Breast epithelium (tissue), 4 donors: ENCODE results near the gene SLC25A6. TPM values are rescaled to one million over a fixed set of nuclear protein-coding genes. Genes with fewer than 3 reads are reported as not detected.
A peak's percentile ranks its signal among the peaks of the same experiment; 100 is the strongest.
"Not testable (repeated sequence)": the region's sequence is repeated elsewhere in the genome, so short reads cannot be mapped to it uniquely, and the experiment has no call there.

Experiments
- DNase-seq, 2 donors: peaks; one replicate each; pipeline ENCODE4 v3.0.0-alpha.2; 2019; ENCODE audit warnings: low spot score in 2 of 2
- H3K27ac ChIP-seq, 2 donors: fragments of 200-600 bp; sonication (generic) in 1 of 2; one replicate each; pipeline ENCODE4 v1.5.1; 2016 to 2019; ENCODE audit warnings: mild to moderate bottlenecking in 1 of 2
- H3K27me3 ChIP-seq, 2 donors: fragments of 200-600 bp; sonication (generic) in 1 of 2; one replicate each; pipeline versions ENCODE4 v1.5.1 to v1.6.0; 2017 to 2019; ENCODE audit warnings: control low read depth in 1 of 2, mild to moderate bottlenecking in 1 of 2
- H3K36me3 ChIP-seq: fragments of 200-600 bp; one replicate; pipeline ENCODE4 v1.5.1; 2019
- H3K4me1 ChIP-seq, 2 donors: fragments of 200-600 bp; sonication (generic); one replicate each; pipeline ENCODE4 v1.5.1; 2016 to 2019; ENCODE audit warnings: control low read depth in 1 of 2
- H3K4me3 ChIP-seq, 3 donors: fragments of 200-600 bp; sonication (generic); 1 replicate in 2 of 3; 2 replicates in 1 of 3; pipeline ENCODE4 v1.5.1; 2016 to 2019; ENCODE audit warnings: mild to moderate bottlenecking in 3 of 3, moderate library complexity in 2 of 3
- H3K9me3 ChIP-seq, 2 donors: fragments of 200-600 bp; sonication (generic) in 1 of 2; one replicate each; pipeline ENCODE4 v1.5.1; 2016 to 2019; ENCODE audit warnings: control low read depth in 1 of 2
- POLR2A ChIP-seq: fragments of 450-650 bp; IDR thresholded peaks from one replicate; pipeline ENCODE4 v1.6.1; 2016; ENCODE audit warnings: antibody characterized with exemption, mild to moderate bottlenecking, moderate library complexity
- POLR2AphosphoS5 ChIP-seq, 3 donors: sonication (generic); formaldehyde crosslinking; IDR thresholded peaks; one replicate each; pipeline ENCODE4 v1.6.1; 2017; ENCODE audit warnings: antibody characterized with exemption in 3 of 3
- intact Hi-C: fragments of 100-400 bp; cut with DNase I; formaldehyde crosslinking; loops from one replicate; pipeline ENCODE4 v1.15.1; 2023; ENCODE audit warnings: low total_unique reads
- total RNA-seq, 3 donors: library from RNA; depleted of rRNA; stranded (reverse); fragments of >200 nt; gene quantifications; one replicate each; pipeline ENCODE4 v1.1.0, GENCODE V29; 2016
- TF ChIP-seq, protein P1 (sequence below), 3 donors: fragments of 450-650 bp; IDR thresholded peaks; one replicate each; pipeline ENCODE4 v1.5.1; 2016 to 2017; ENCODE audit warnings: antibody characterized with exemption in 3 of 3, mild to moderate bottlenecking in 3 of 3, moderate library complexity in 3 of 3

SLC25A6 gene
- total RNA-seq, 3 donors from 2014 or later: 306 to 401 (median 351) TPM

DNA sequence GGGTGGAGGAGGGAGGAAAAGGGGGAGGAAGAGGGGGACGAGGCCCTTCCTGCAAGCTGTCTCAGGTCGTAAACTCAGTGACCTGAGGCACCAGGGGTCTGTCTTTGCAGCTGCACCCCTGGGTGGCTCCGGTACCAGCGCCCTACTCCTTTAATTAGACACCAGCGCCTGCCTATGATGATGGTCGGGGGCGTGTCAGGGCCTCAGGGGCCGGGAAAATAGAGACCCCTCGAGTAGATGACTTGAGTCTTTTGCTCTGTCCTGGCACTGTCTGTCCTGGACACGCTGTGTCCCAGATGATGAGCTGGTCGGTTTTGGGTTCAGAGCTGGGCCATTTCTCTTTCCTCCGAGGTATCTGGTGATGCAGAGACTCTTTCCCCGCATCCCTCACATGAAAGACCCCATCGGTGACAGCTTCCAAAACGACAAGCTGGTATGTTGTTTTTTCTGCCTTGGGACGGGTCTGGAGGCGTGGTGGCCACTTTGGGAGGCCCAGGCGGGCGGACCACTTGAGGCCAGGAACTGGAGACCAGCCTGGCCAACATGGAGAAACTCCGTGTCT lies 11.2 kb downstream of the SLC25A6 start:
- no peaks in the 10 kb centered on the region for H3K27me3 ChIP-seq
- no peaks in the 10 kb centered on the region for H3K9me3 ChIP-seq
- no peaks in the 10 kb centered on the region for H3K36me3 ChIP-seq
- TF ChIP-seq POLR2AphosphoS5 (IDR thresholded peaks at IDR 0.05): no peak
- no peak for TF ChIP-seq POLR2A
- TF ChIP-seq, protein P1, sequence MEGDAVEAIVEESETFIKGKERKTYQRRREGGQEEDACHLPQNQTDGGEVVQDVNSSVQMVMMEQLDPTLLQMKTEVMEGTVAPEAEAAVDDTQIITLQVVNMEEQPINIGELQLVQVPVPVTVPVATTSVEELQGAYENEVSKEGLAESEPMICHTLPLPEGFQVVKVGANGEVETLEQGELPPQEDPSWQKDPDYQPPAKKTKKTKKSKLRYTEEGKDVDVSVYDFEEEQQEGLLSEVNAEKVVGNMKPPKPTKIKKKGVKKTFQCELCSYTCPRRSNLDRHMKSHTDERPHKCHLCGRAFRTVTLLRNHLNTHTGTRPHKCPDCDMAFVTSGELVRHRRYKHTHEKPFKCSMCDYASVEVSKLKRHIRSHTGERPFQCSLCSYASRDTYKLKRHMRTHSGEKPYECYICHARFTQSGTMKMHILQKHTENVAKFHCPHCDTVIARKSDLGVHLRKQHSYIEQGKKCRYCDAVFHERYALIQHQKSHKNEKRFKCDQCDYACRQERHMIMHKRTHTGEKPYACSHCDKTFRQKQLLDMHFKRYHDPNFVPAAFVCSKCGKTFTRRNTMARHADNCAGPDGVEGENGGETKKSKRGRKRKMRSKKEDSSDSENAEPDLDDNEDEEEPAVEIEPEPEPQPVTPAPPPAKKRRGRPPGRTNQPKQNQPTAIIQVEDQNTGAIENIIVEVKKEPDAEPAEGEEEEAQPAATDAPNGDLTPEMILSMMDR (IDR thresholded peaks at IDR 0.05): no peak
- intact Hi-C loops: no loop called here
- no peak overlapping the region for H3K27ac ChIP-seq
- no peaks in the 10 kb centered on the region for H3K4me1 ChIP-seq
- no peak overlapping the region for H3K4me3 ChIP-seq
- DNase-seq: peak in 1 of 2 donors; percentile 40

DNA sequence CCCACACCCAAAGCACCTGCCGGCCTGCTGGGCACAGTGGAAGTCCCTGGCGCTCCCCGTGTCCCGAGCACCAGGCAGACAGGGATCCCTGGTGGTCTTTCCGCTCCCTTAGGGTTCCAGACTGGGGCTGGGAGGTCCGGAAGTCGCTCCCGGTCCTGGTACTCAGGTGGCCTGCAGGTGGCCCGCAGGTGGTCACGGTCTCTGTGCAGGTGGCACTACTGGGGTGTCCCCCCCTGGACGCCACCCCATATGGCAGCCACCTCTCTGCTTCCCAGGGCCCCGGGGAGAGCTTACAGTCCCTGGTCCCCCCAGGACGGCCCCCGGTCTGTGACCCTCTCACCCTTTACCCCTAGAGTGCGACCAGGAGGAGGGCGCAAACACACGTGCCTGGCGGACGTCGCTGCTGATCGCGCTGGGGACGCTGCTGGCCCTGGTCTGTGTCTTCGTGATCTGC lies 13.6 kb downstream of the SLC25A6 start:
- Histone ChIP-seq H3K4me3 (no peak overlapping the region), H3K4me1 (no peaks in the 10 kb centered on the region), H3K27ac (no peak overlapping the region), H3K36me3 (no peaks in the 10 kb centered on the region), H3K27me3 (no peaks in the 10 kb centered on the region), H3K9me3 (no peaks in the 10 kb centered on the region)
- TF ChIP-seq, protein P1 (IDR thresholded peaks at IDR 0.05): no peak
- TF ChIP-seq POLR2AphosphoS5 (IDR thresholded peaks at IDR 0.05): no peak
- no peak for TF ChIP-seq POLR2A
- DNase-seq: no peak
- intact Hi-C loops: no loop called here

DNA sequence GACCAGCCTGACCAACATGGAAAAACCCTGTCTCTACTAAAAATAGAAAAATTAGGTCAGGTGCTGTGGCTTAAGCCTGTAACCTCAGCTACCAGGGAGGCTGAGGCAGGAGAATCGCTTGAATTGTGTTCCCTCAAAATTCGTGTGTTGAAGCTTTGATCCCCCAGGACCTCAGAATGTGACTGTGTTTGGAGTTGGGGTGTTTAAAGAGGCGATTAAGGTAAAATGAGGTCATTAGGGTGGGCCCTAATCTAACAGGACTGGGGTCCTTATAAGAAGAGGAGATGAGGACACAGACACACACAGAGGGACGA lies 23.6 kb downstream of the SLC25A6 start:
- H3K9me3 ChIP-seq: no peaks in the 10 kb centered on the region
- no peaks in the 10 kb centered on the region for H3K4me1 ChIP-seq
- no peak for DNase-seq
- H3K36me3 ChIP-seq: no peaks in the 10 kb centered on the region
- H3K27ac ChIP-seq: no peak overlapping the region
- intact Hi-C loops: no loop called here
- no peaks in the 10 kb centered on the region for H3K27me3 ChIP-seq
- no peak overlapping the region for H3K4me3 ChIP-seq
- no peak for TF ChIP-seq POLR2A
- no peak for TF ChIP-seq POLR2AphosphoS5 (IDR thresholded peaks at IDR 0.05)
- TF ChIP-seq, protein P1 (IDR thresholded peaks at IDR 0.05): no peak

DNA sequence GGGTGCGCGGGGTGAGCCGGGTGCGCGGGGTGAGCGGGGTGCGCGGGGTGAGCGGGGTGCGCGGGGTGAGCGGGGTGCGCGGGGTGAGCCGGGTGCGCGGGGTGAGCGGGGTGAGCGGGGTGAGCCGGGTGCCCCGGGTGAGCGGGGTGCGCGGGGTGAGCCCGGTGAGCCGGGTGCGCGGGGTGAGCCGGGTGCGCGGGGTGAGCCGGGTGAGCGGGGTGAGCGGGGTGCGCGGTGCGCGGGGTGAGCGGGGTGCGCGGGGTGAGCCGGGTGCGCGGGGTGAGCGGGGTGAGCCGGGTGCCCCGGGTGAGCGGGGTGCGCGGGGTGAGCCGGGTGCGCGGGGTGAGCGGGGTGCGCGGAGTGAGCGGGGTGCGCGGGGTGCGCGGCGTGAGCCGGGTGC lies 25.6 kb downstream of the SLC25A6 start:
- H3K9me3 ChIP-seq, DNase-seq, intact Hi-C loops, H3K27me3 ChIP-seq, H3K4me1 ChIP-seq, H3K36me3 ChIP-seq, H3K4me3 ChIP-seq, H3K27ac ChIP-seq: not testable (repeated sequence)

DNA sequence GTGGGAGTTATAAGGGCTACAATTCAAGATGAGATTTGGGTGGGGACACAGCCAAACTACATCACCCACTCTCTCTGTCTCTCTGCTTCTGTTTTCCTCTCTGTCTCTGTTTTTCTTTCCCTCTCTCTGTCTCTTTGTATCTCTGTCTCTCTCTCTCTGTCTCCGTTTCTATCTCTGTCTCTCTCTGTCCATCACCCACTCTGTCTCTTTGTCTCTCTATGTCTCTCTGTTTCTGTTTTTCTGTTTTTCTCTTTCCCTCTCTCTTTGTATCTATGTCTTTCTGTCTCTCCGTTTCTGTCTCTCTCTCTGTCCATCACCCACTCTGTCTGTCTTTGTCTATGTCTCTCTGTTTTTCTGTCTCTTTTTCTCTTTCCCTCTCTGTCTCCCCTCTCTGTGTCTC lies 30.0 kb downstream of the SLC25A6 start:
- H3K27ac ChIP-seq: no peak overlapping the region
- intact Hi-C loops: no loop called here
- H3K36me3 ChIP-seq: peaks cover 10% of the 10 kb centered on the region
- no peak for DNase-seq
- no peak for TF ChIP-seq POLR2AphosphoS5 (IDR thresholded peaks at IDR 0.05)
- TF ChIP-seq POLR2A: no peak
- TF ChIP-seq, protein P1 (IDR thresholded peaks at IDR 0.05): no peak
- no peaks in the 10 kb centered on the region for H3K27me3 ChIP-seq
- peaks cover 10 to 14% of the 10 kb centered on the region in 2 donors for H3K9me3 ChIP-seq
- H3K4me1 ChIP-seq: no peaks in the 10 kb centered on the region
- no peak overlapping the region for H3K4me3 ChIP-seq

DNA sequence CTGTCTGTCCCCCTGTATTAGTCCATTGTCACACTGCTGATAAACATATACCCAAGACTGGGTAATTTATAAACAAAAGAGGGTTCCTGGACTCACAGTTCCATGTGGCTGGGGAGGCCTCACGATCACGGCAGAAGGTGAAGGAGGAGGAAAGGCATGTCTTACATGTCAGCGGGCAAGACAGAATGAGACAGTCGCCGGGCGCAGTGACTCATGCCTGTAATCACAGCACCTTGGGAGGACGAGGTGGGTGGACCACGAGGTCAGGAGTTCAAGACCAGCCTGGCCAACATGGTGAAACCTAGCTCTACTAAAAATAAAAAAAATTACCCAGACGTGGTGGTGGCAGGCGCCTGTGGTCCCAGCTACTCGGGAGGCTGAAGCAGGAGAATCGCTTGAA lies 30.6 kb downstream of the SLC25A6 start:
- Histone ChIP-seq H3K4me3 (no peak overlapping the region), H3K27ac (no peak overlapping the region), H3K27me3 (no peaks in the 10 kb centered on the region), H3K4me1 (no peaks in the 10 kb centered on the region), H3K9me3 (peaks cover 10 to 14% of the 10 kb centered on the region in 2 donors), H3K36me3 (peaks cover 10% of the 10 kb centered on the region)
- DNase-seq: no peak
- TF ChIP-seq POLR2A: no peak
- TF ChIP-seq POLR2AphosphoS5 (IDR thresholded peaks at IDR 0.05): no peak
- TF ChIP-seq, protein P1 (IDR thresholded peaks at IDR 0.05): no peak
- intact Hi-C loops: no loop called here
